ENCODE data around the gene CHMP5. TPM values are rescaled to one million over a fixed set of nuclear protein-coding genes. Genes with fewer than 3 reads are reported as not detected.

CHMP5 gene
- total RNA-seq, 2 experiments from 2014 or later, result 31.2 to 50.1 TPM

GRCh38 chr9:33285502-33285901 lies 20.7 kb downstream of the CHMP5 start:
- BruUV-seq (replicated peaks), result no TSS peak
- ChIA-PET POLR2A (interaction anchor here (0.5 to 1.0 kb wide), 3 partner anchors 15 to 619 kb away, joined by 3 to 5 read pairs (median 4); no protein-coding TSS in a partner anchor), CTCF (ENCODE audit: unreplicated experiment) (interaction anchor here (0.6 kb wide), 1 partner anchor 543 kb away, joined by 3 read pairs; no protein-coding TSS in a partner anchor)
- Histone ChIP-seq H3K4me2 (ENCODE audit: low read length) (no peak overlapping the region), H3K4me1 (ENCODE audit: insufficient read depth, low read length, poor library complexity, severe bottlenecking) (peaks cover 19% of the 10 kb centered on the region), H3K4me3 (ENCODE audit: low read depth, low read length, poor library complexity, severe bottlenecking) (no peak overlapping the region), H3K36me3 (ENCODE audit: insufficient read depth, low read length) (peaks cover 23% of the 10 kb centered on the region), H3K79me2 (ENCODE audit: insufficient read depth, low read depth, low read length) (peaks cover 1% of the 10 kb centered on the region; the same call in 1 of the 2 replicates), H3K27ac (ENCODE audit: low read depth, low read length, poor library complexity, severe bottlenecking) (no peak overlapping the region), H2AFZ (ENCODE audit: low read length) (no peak overlapping the region), H4K20me1 (ENCODE audit: insufficient read depth, low read length) (no peaks in the 10 kb centered on the region), H3K9me2 (ENCODE audit: insufficient read depth, low read length) (no peaks in the 10 kb centered on the region), H3K9me3 (ENCODE audit: low read length) (no peaks in the 10 kb centered on the region)
- no peak for TF ChIP-seq EZH2phosphoT487 (IDR thresholded peaks at IDR 0.05; ENCODE audit: borderline replicate concordance, low read depth, low read length)
- TF ChIP-seq CTCF (conservative IDR thresholded peaks at IDR 0.05; ENCODE audit: low read length), result no peak
- intact Hi-C loops (cut with micrococcal nuclease; ENCODE audit: unreplicated experiment), result loop anchor here (5.0 kb wide), 1 partner anchor 87 kb away; no protein-coding TSS in a partner anchor
- DNase-seq (ENCODE audit: low spot score), result no peak

- H3K4me1 ChIP-seq (ENCODE audit: insufficient read depth, low read length, poor library complexity, severe bottlenecking), result peaks cover 29% of the 10 kb centered on the region
- intact Hi-C loops (cut with micrococcal nuclease; ENCODE audit: unreplicated experiment), result loop anchor here (1.0 to 5.0 kb wide), 2 partner anchors 85 to 128 kb away; no protein-coding TSS in a partner anchor
- peak; percentile 83 for DNase-seq (ENCODE audit: low spot score)
- CTCF ChIA-PET (ENCODE audit: unreplicated experiment), result interaction anchor here (0.8 kb wide), 1 partner anchor 54 kb away, joined by 3 read pairs; no protein-coding TSS in a partner anchor
- H3K9me3 ChIP-seq (ENCODE audit: low read length), result no peaks in the 10 kb centered on the region
- H4K20me1 ChIP-seq (ENCODE audit: insufficient read depth, low read length), result no peaks in the 10 kb centered on the region
- H2AFZ ChIP-seq (ENCODE audit: low read length), result no peak overlapping the region; the same call in 1 of the 2 replicates
- no peak overlapping the region for H3K4me2 ChIP-seq (ENCODE audit: low read length)
- H3K79me2 ChIP-seq (ENCODE audit: insufficient read depth, low read depth, low read length), result peaks cover 17% of the 10 kb centered on the region
- peaks cover 13% of the 10 kb centered on the region; the same call in 1 of the 2 replicates for H3K36me3 ChIP-seq (ENCODE audit: insufficient read depth, low read length)
- no TSS peak for BruUV-seq (replicated peaks)
- no peak overlapping the region for H3K27ac ChIP-seq (ENCODE audit: low read depth, low read length, poor library complexity, severe bottlenecking)
- H3K4me3 ChIP-seq (ENCODE audit: low read depth, low read length, poor library complexity, severe bottlenecking), result no peak overlapping the region
- TF ChIP-seq EZH2phosphoT487 (IDR thresholded peaks at IDR 0.05; ENCODE audit: borderline replicate concordance, low read depth, low read length) (no peak), CTCF (conservative IDR thresholded peaks at IDR 0.05; ENCODE audit: low read length) (peak; percentile 97)
- POLR2A ChIA-PET, result no interaction called here
- no peaks in the 10 kb centered on the region for H3K9me2 ChIP-seq (ENCODE audit: insufficient read depth, low read length)
Measured at GRCh38 chr9:33287087-33287490, 22.2 kb downstream of the CHMP5 start.

- H3K27ac ChIP-seq (ENCODE audit: low read depth, low read length, poor library complexity, severe bottlenecking), result no peak overlapping the region
- no peaks in the 10 kb centered on the region for H4K20me1 ChIP-seq (ENCODE audit: insufficient read depth, low read length)
- no peak overlapping the region for H2AFZ ChIP-seq (ENCODE audit: low read length)
- BruUV-seq (replicated peaks), result no TSS peak
- no peaks in the 10 kb centered on the region for H3K9me2 ChIP-seq (ENCODE audit: insufficient read depth, low read length)
- no peaks in the 10 kb centered on the region for H3K9me3 ChIP-seq (ENCODE audit: low read length)
- no peak overlapping the region for H3K4me3 ChIP-seq (ENCODE audit: low read depth, low read length, poor library complexity, severe bottlenecking)
- ChIA-PET POLR2A (interaction anchor here (0.6 to 0.7 kb wide), 2 partner anchors 16 to 220 kb away, joined by 5 to 6 read pairs; no protein-coding TSS in a partner anchor), CTCF (ENCODE audit: unreplicated experiment) (no interaction called here)
- peaks cover 29% of the 10 kb centered on the region for H3K79me2 ChIP-seq (ENCODE audit: insufficient read depth, low read depth, low read length)
- H3K36me3 ChIP-seq (ENCODE audit: insufficient read depth, low read length), result peaks cover 16% of the 10 kb centered on the region
- intact Hi-C loops (cut with micrococcal nuclease; ENCODE audit: unreplicated experiment), result loop anchor here (5.0 kb wide), 1 partner anchor 84 kb away; no protein-coding TSS in a partner anchor
- TF ChIP-seq CTCF (conservative IDR thresholded peaks at IDR 0.05; ENCODE audit: low read length), result no peak
- TF ChIP-seq EZH2phosphoT487 (IDR thresholded peaks at IDR 0.05; ENCODE audit: borderline replicate concordance, low read depth, low read length), result no peak
- DNase-seq (ENCODE audit: low spot score), result no peak
- H3K4me1 ChIP-seq (ENCODE audit: insufficient read depth, low read length, poor library complexity, severe bottlenecking), result peaks cover 40% of the 10 kb centered on the region
- no peak overlapping the region for H3K4me2 ChIP-seq (ENCODE audit: low read length)
Measured at GRCh38 chr9:33288235-33288634, 23.4 kb downstream of the CHMP5 start.
